ENCODE results near the gene ZNF416.

DNA sequence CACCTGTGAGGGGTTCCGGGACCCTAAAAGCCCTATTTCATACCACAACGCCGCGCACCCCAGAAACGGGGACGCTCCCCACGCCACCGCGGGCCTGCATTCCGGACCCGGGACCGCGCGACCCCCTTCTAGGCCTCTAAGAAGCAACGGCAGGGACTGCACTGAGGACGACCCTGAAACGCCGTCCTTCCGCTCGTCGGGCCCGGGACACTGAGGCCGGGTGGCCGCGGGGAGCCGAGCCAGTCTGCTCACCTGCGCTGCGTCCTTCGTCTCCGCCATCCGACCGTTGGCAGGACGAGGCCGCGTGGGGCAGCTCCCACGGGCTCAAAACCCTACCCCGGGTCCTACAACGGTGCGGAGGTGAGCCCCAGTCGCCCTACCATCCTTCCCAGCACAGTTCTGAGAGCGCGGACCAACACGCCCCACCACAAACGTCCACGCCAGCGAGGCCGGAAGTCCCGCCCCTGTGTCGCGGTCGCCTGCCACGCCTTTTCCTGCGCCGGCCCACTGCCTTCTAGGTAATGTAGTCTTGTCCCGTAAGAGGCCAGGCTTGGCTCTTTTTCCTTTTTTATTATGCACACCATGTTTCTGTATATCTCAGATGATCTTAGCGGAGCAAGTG lies 19.2 kb downstream of the ZNF416 start, which contains the start of gene ZNF550:
- TF ChIP-seq MYC (IDR thresholded peaks at IDR 0.05; ENCODE audit: borderline replicate concordance, low read length) (0 out of 2 replicates have a peak, but pooled peaks have one; percentile 27), RCOR1 (IDR thresholded peaks at IDR 0.05; ENCODE audit: low read depth, low read length) (no peak), CHD2 (IDR thresholded peaks at IDR 0.05; ENCODE audit: low read length, partially characterized antibody) (no peak), HEYL (CRISPR knock-in tag; IDR thresholded peaks at IDR 0.05) (no peak), POLR2A (IDR thresholded peaks at IDR 0.05; ENCODE audit: low read length) (peak; percentile 53), MAFK (IDR thresholded peaks at IDR 0.05; ENCODE audit: partially characterized antibody) (no peak), NFE2L2 (conservative IDR thresholded peaks at IDR 0.05; ENCODE audit: low read length) (no peak), NPAS2 (CRISPR knock-in tag; IDR thresholded peaks at IDR 0.05; ENCODE audit: borderline replicate concordance) (no peak)
- TF ChIP-seq, protein P1, sequence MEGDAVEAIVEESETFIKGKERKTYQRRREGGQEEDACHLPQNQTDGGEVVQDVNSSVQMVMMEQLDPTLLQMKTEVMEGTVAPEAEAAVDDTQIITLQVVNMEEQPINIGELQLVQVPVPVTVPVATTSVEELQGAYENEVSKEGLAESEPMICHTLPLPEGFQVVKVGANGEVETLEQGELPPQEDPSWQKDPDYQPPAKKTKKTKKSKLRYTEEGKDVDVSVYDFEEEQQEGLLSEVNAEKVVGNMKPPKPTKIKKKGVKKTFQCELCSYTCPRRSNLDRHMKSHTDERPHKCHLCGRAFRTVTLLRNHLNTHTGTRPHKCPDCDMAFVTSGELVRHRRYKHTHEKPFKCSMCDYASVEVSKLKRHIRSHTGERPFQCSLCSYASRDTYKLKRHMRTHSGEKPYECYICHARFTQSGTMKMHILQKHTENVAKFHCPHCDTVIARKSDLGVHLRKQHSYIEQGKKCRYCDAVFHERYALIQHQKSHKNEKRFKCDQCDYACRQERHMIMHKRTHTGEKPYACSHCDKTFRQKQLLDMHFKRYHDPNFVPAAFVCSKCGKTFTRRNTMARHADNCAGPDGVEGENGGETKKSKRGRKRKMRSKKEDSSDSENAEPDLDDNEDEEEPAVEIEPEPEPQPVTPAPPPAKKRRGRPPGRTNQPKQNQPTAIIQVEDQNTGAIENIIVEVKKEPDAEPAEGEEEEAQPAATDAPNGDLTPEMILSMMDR (IDR thresholded peaks at IDR 0.05) = no peak
- TF ChIP-seq, protein P2, sequence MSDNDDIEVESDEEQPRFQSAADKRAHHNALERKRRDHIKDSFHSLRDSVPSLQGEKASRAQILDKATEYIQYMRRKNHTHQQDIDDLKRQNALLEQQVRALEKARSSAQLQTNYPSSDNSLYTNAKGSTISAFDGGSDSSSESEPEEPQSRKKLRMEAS (IDR thresholded peaks at IDR 0.05) = peak; percentile 73

Measured in A549 (cell line).